Stimulated activated CD4-positive, alpha-beta T cell treated with anti-CD3 and anti-CD28 coated beads, Interleukin-4, amount 100 ng/mL, for 4 hours (primary cell): ENCODE data around the gene DNAJC13.
"Not testable (repeated sequence)": the region's sequence is repeated elsewhere in the genome, so short reads cannot be mapped to it uniquely, and the experiment has no call there.

ENCODE experiments used
- DNase-seq, 2 experiments: peaks; one replicate each; pipeline ENCODE4 v3.0.0-alpha.2; 2020

DNAJC13 gene

GRCh38 chr3:132549169-132549568, 131.9 kb downstream of the DNAJC13 start:
- no peak for DNase-seq

DNA sequence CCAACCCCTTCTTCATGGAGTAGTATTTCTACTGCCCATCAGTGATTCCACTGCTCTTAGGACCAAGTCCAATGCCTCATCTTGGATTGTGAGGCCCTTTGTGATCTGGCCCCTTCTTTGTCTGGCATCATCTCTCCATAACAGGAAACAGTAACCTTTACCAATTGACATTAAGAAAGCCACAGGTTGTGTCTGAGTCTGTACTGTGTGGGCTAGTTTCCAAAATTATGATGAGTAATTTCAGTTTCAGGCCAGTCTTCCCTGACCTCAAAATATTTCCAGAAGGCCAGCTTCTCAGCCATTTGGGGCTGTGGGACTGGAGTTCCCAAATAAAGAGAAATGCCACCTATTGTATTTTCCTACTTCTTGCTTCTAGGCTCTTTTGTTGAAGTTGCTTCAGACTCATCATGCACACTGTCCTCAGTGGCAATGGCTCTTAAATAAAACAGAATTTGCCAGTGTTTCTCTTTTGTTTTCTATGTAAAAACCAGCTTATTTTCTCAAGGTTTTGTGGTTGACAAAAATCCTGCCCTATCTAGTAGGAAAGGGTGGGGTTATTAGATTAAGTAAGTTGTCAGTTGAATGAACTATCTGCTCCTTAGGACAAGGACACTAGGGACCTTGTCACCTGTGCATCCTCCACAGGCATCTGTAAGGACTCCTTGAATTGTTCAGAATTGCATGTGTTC, 132.7 kb downstream of the DNAJC13 start:
- no peak for DNase-seq

GRCh38 chr3:132550579-132551305, 133.4 kb downstream of the DNAJC13 start:
- DNase-seq = no peak

DNA sequence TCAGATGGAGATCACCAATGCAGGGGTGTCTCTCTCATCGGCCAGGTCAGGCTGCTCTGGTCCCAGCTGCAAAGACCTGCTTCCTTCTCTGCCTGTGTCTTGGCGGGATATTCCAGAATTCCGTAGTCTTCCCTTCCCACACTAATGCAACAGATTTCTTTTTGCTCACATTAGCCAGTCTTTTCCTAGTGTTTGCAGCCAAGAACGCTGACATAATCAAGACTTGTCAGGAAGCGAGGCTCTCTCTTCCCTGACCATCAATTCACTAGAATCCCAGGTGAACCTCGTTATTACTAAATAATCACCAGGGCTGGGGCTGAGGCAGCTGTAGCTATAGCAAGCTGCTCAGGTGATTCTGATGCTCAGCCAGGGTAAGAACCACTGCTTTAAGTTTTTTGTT, 136.5 kb downstream of the DNAJC13 start:
- no peak for DNase-seq

- DNase-seq = no peak
Observed at GRCh38 chr3:132554437-132554836, 137.1 kb downstream of the DNAJC13 start.

- DNase-seq = no peak
Observed at GRCh38 chr3:132555306-132556035, 138.2 kb downstream of the DNAJC13 start.

DNA sequence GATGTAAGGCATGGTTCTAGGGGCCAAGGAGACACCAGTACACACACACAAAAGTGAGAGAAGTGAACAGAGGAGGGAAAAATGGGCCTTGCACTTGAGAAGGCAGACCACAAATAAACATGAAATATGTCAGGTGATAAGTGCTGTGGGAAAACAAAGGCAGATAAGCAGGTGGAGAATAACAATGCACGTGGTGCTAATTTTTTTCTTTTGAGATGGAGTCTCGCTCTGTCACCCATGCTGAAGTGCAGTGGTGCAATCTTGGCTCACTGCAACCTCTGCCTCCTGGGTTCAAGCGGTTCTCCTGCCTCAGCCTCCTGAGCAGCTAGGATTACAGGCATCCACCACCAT, 138.7 kb downstream of the DNAJC13 start:
- DNase-seq = not testable (repeated sequence)

DNA sequence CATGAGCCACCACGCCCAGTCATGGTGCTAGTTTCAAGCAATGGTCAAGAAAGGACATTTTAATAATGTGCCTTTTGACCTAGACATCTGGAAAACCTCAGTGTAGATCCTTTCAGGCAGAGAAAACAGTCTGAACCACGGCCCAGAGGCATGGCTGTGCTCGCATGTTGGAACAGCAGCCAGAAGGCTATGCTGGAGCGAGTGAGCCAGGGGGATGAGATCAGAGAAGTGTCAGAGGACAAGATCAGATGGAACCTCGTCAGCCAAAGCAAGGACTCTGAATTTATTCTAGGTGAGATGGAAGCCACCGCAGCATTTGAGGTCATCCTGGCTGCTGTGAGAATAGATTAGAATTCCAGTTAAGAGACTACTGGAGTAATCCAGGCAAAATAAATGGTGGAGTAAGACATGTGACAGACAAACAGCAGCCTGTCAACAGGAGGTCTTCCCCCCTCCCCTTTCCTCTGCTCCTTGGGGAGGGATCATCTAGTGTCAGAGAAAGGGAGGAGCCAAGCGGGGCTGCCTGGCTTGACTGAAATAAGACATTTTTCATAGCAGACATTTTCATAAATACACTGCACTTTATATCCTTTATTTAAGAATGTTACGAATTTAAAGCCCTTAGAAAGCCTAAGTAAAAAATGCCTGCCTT, 139.3 kb downstream of the DNAJC13 start:
- DNase-seq = no peak

GRCh38 chr3:132561003-132561402, 143.7 kb downstream of the DNAJC13 start:
- no peak for DNase-seq

DNA sequence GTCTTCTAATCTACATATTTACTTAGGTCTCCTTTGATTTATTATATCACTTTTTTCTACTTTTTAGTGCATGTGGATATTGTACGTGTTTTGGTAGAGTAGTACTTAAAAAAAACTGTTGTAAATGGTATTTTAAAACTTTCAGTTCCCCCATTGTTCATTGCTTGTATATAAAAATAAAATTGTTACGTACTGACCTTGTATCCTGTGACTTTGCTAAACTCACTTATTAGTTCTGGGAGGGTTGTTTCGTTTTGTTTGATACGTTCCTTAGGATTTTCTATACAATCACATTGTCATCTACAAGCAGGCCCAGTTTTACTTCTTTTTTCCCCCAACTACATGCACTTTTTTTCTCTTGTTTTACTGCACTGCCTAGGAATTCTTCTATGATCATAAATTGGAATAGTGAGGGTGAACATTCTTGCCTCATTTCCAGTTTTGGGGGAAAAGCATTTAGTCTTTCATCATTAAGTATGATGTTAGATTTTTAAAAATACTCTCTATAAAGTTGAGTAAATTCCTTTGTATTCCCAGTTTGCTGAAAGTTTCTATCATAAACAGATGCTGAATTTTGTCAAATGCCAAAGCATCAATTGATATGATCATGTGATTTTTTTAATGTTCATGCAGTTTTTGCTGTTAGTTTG, 146.2 kb downstream of the DNAJC13 start:
- DNase-seq = no peak

GRCh38 chr3:132564070-132564465, 146.8 kb downstream of the DNAJC13 start:
- no peak for DNase-seq

DNA sequence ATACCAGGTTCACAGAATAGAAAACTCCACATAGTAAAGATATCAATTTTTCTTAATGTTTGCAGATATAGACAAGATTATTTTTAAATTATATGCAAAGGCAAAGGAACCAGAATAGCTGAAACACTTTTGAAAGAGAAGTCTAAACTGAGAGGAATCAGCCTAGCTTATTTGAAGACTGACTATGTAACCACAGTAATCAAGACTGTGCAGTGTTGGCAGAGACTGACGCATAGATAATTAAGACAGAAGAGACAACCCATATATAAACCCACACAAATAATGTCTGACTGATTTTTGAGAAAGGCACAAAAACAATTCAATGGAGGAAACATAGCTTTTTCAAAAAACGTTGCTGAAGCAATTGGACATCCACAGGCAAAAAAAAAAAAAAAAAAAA, 151.1 kb downstream of the DNAJC13 start:
- no peak for DNase-seq

DNA sequence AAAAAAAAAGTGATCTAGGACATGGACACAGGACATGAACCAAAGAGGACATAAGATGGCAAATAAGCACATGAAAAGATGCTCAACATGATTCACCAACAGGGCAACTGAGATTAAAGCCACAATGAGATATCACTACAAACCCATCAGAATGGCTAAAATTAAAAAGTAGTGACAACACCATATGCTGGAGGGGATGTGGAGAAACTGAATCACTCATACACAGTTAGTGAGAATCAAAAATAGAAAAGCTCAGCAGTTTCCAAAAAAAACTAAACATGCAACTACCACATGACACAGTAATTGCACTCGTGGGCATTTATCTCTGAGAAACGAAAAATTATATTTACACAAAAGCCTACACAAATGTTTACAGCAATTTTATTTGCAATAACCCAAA, 151.9 kb downstream of the DNAJC13 start:
- DNase-seq = no peak

GRCh38 chr3:132569580-132569979, 152.3 kb downstream of the DNAJC13 start:
- no peak for DNase-seq

- DNase-seq = no peak
Observed at GRCh38 chr3:132570016-132570415, 152.7 kb downstream of the DNAJC13 start.

- no peak for DNase-seq
Observed at GRCh38 chr3:132573797-132574211, 156.5 kb downstream of the DNAJC13 start.

GRCh38 chr3:132587401-132587800, 170.1 kb downstream of the DNAJC13 start:
- DNase-seq = no peak
